ENCODE data around the gene PAK1.

- TF ChIP-seq CTCF (IDR thresholded peaks at IDR 0.05) (peak; percentile 24), ZFX (IDR thresholded peaks at IDR 0.05; ENCODE audit: borderline replicate concordance) (no peak)
These were observed 103.7 kb downstream of the PAK1 start for GRCh38 chr11:77370217-77370616.
